GM12872 (cell line): ENCODE data around the gene C1orf159.

ENCODE experiments used
- CTCF ChIP-seq: IDR thresholded peaks from 3 replicates; pipeline ENCODE4 v1.5.1; 2011; ENCODE audit warnings: low read depth, mild to moderate bottlenecking, low read length, moderate library complexity; ENCODE audit not compliant: insufficient read depth

C1orf159 gene

GRCh38 chr1:1106510-1107221 lies 9.2 kb downstream of the C1orf159 start:
- TF ChIP-seq CTCF = no peak

- no peak for TF ChIP-seq CTCF
Observed at GRCh38 chr1:1101503-1101902, 14.4 kb downstream of the C1orf159 start.

- no peak for TF ChIP-seq CTCF
Observed at GRCh38 chr1:1100296-1100695, 15.6 kb downstream of the C1orf159 start.

GRCh38 chr1:1099506-1100183 lies 16.2 kb downstream of the C1orf159 start:
- no peak for TF ChIP-seq CTCF

GRCh38 chr1:1098681-1099421 lies 17.0 kb downstream of the C1orf159 start:
- no peak for TF ChIP-seq CTCF

- TF ChIP-seq CTCF = no peak
Observed at GRCh38 chr1:1094981-1095380, 20.9 kb downstream of the C1orf159 start.

GRCh38 chr1:1093610-1093943 lies 22.3 kb downstream of the C1orf159 start:
- no peak for TF ChIP-seq CTCF
